Measurements from ENCODE around the gene GRAP2. TPM values are rescaled to one million over a fixed set of nuclear protein-coding genes. Genes with fewer than 3 reads are reported as not detected.

The GRAP2 gene
- total and polyA plus RNA-seq, 2 experiments from 2014 or later: 0.42 TPM; not detected in 1

DNA sequence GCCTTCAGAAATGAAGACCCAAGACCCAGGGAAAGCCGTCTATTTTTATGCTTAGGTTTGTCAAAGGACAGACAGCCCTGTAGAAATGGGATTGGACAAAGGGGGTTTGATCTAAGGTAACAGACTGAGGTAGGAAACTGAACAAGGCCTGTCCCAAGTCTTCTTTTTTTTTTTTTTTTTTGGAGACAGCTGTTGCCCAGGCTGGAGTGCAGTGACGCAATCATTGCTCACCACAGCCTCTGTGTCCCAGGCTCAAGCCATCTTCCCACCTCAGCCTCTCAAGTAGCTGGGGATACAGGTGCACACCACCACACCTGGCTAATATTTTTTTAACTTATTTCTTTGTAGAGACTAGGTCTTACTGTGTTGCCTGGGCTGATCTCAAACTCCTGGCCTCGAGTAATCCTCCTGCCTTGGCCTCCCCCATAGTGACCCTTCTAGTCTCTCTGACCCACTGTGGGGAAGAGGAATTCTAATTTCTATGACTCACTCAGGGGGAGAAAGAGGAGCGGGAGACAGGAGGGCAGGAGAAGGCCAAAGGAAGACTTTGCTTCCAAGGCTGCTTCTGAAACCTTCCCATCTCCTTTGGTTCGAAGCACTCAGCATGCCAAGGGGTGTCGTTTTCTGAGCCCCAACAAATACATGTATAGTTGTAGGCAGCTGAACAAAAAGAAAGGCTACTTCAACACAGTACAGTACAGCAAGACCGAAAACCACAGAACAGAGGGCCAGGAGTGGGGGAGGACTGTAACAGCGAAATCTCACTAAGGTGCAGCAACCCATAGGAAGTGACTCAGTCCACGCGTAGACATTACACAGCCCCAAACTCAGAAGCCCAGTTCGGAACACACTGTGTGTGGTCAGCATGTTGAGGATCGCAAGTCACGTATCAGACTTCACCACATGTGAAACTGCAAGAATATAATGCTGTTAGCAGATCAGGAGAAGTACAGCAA is 60.2 kb downstream of the GRAP2 start:
- Mint-ChIP-seq H3K27me3 (ENCODE audit: insufficient read depth, low read depth, poor library complexity) (peaks cover 12% of the 10 kb centered on the region), H3K27ac (no peak overlapping the region), H3K9me3 (peaks cover 3% of the 10 kb centered on the region; the same call in 1 of the 3 replicates), H3K36me3 (ENCODE audit: low read depth) (no peaks in the 10 kb centered on the region), H3K4me3 (no peak overlapping the region), H3K4me1 (peaks cover 29% of the 10 kb centered on the region)
- H3K27me3 ChIP-seq (ENCODE audit: insufficient read depth): no peaks in the 10 kb centered on the region
- H4K20me1 ChIP-seq (replicated peaks; ENCODE audit: insufficient read depth): no peaks in the 10 kb centered on the region
- 0 out of 2 replicates have a peak overlapping the region, but pooled peaks have one; percentile 38 for H2AFZ ChIP-seq
- H3K36me3 ChIP-seq (ENCODE audit: insufficient read depth): no peaks in the 10 kb centered on the region
- ATAC-seq (no peak), DNase-seq (ENCODE audit: low spot score) (no peak)
- no peak overlapping the region for H3K4me3 ChIP-seq
- TF ChIP-seq STAT1 (IDR thresholded peaks at IDR 0.05; ENCODE audit: unreplicated experiment) (no peak), CREB1 (CRISPR knock-in tag; IDR thresholded peaks at IDR 0.05; ENCODE audit: low read depth) (no peak), ZNF331 (CRISPR knock-in tag; IDR thresholded peaks at IDR 0.05; ENCODE audit: low read depth) (no peak), EZH2phosphoT487 (IDR thresholded peaks at IDR 0.05; ENCODE audit: unreplicated experiment) (no peak), POLR2AphosphoS5 (IDR thresholded peaks at IDR 0.05; ENCODE audit: low read depth) (no peak)
- TF ChIP-seq, protein P1, sequence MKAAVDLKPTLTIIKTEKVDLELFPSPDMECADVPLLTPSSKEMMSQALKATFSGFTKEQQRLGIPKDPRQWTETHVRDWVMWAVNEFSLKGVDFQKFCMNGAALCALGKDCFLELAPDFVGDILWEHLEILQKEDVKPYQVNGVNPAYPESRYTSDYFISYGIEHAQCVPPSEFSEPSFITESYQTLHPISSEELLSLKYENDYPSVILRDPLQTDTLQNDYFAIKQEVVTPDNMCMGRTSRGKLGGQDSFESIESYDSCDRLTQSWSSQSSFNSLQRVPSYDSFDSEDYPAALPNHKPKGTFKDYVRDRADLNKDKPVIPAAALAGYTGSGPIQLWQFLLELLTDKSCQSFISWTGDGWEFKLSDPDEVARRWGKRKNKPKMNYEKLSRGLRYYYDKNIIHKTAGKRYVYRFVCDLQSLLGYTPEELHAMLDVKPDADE (IDR thresholded peaks at IDR 0.05): no peak
- no peaks in the 10 kb centered on the region for H3F3A ChIP-seq (replicated peaks; ENCODE audit: low read depth)
- no peak overlapping the region for H3K4me2 ChIP-seq
- H3K4me1 ChIP-seq (ENCODE audit: insufficient read depth): peaks cover 4% of the 10 kb centered on the region; the same call in 1 of the 2 replicates
- H3K79me2 ChIP-seq (replicated peaks; ENCODE audit: insufficient read depth): no peaks in the 10 kb centered on the region
- H3K9me2 ChIP-seq (ENCODE audit: insufficient read depth): no peaks in the 10 kb centered on the region
- no peak overlapping the region for H3K27ac ChIP-seq (ENCODE audit: low read depth)

GRCh38 chr22:39962071-39962470 is 61.2 kb downstream of the GRAP2 start:
- Histone ChIP-seq H3K9me2 (ENCODE audit: insufficient read depth) (no peaks in the 10 kb centered on the region), H2AFZ (no peak overlapping the region), H3K36me3 (ENCODE audit: insufficient read depth) (no peaks in the 10 kb centered on the region), H3K4me3 (no peak overlapping the region), H3K79me2 (replicated peaks; ENCODE audit: insufficient read depth) (no peaks in the 10 kb centered on the region), H4K20me1 (replicated peaks; ENCODE audit: insufficient read depth) (no peaks in the 10 kb centered on the region), H3K27ac (ENCODE audit: low read depth) (no peak overlapping the region), H3K4me2 (no peak overlapping the region), H3K4me1 (ENCODE audit: insufficient read depth) (peaks cover 4% of the 10 kb centered on the region; the same call in 1 of the 2 replicates), H3K27me3 (ENCODE audit: insufficient read depth) (no peaks in the 10 kb centered on the region), H3F3A (replicated peaks; ENCODE audit: low read depth) (no peaks in the 10 kb centered on the region)
- Mint-ChIP-seq H3K4me1 (peaks cover 25% of the 10 kb centered on the region), H3K27me3 (ENCODE audit: insufficient read depth, low read depth, poor library complexity) (peaks cover 10% of the 10 kb centered on the region), H3K9me3 (peaks cover 3% of the 10 kb centered on the region; the same call in 1 of the 3 replicates), H3K27ac (no peak overlapping the region), H3K4me3 (no peak overlapping the region), H3K36me3 (ENCODE audit: low read depth) (no peaks in the 10 kb centered on the region)
- no peak for DNase-seq (ENCODE audit: low spot score)
- ATAC-seq: no peak
- TF ChIP-seq, protein P2, sequence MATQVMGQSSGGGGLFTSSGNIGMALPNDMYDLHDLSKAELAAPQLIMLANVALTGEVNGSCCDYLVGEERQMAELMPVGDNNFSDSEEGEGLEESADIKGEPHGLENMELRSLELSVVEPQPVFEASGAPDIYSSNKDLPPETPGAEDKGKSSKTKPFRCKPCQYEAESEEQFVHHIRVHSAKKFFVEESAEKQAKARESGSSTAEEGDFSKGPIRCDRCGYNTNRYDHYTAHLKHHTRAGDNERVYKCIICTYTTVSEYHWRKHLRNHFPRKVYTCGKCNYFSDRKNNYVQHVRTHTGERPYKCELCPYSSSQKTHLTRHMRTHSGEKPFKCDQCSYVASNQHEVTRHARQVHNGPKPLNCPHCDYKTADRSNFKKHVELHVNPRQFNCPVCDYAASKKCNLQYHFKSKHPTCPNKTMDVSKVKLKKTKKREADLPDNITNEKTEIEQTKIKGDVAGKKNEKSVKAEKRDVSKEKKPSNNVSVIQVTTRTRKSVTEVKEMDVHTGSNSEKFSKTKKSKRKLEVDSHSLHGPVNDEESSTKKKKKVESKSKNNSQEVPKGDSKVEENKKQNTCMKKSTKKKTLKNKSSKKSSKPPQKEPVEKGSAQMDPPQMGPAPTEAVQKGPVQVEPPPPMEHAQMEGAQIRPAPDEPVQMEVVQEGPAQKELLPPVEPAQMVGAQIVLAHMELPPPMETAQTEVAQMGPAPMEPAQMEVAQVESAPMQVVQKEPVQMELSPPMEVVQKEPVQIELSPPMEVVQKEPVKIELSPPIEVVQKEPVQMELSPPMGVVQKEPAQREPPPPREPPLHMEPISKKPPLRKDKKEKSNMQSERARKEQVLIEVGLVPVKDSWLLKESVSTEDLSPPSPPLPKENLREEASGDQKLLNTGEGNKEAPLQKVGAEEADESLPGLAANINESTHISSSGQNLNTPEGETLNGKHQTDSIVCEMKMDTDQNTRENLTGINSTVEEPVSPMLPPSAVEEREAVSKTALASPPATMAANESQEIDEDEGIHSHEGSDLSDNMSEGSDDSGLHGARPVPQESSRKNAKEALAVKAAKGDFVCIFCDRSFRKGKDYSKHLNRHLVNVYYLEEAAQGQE (IDR thresholded peaks at IDR 0.05; ENCODE audit: unreplicated experiment): no peak
- TF ChIP-seq EZH2phosphoT487 (IDR thresholded peaks at IDR 0.05; ENCODE audit: unreplicated experiment) (no peak), CTCF (conservative IDR thresholded peaks at IDR 0.05; ENCODE audit: low read depth in 2 of 2) (no peak), POLR2AphosphoS5 (IDR thresholded peaks at IDR 0.05; ENCODE audit: low read depth) (no peak), EZH2 (IDR thresholded peaks at IDR 0.05; ENCODE audit: low read depth, unreplicated experiment) (no peak)
